ENCODE data around the gene PTPRT.

- TF ChIP-seq CTCF (IDR thresholded peaks at IDR 0.05) (no peak), POLR2A (IDR thresholded peaks at IDR 0.05) (no peak)
Measured at GRCh38 chr20:42082611-42083010, 1107.1 kb downstream of the PTPRT start.

Data from Peyer's patch (tissue), 4 donors.